Myocyte (in vitro differentiated cells): ENCODE data around the gene KRT34. TPM values are rescaled to one million over a fixed set of nuclear protein-coding genes. Genes with fewer than 3 reads are reported as not detected.
A peak's percentile ranks its signal among the peaks of the same experiment; 100 is the strongest.
"Not testable (repeated sequence)": the region's sequence is repeated elsewhere in the genome, so short reads cannot be mapped to it uniquely, and the experiment has no call there.

Experiments used
- DNase-seq: peaks from one replicate; pipeline ENCODE4 v3.0.0-alpha.2; 2012; ENCODE audit warnings: low read depth
- polyA plus RNA-seq: library from polyadenylated mRNA; unstranded; fragments of >200 nt; gene quantifications from one replicate; pipeline ENCODE4 v1.2.1, GENCODE V29; 2012; ENCODE audit warnings: missing spikeins
- total RNA-seq: library from RNA; depleted of rRNA; stranded (reverse); fragments of >200 nt; gene quantifications from 2 replicates; pipeline ENCODE4 v1.2.3, GENCODE V29; 2014

Gene KRT34
- total RNA-seq = 0.16 TPM in 1 of 2 replicates, not detected in the other
- polyA plus RNA-seq = 0.42 TPM

DNA sequence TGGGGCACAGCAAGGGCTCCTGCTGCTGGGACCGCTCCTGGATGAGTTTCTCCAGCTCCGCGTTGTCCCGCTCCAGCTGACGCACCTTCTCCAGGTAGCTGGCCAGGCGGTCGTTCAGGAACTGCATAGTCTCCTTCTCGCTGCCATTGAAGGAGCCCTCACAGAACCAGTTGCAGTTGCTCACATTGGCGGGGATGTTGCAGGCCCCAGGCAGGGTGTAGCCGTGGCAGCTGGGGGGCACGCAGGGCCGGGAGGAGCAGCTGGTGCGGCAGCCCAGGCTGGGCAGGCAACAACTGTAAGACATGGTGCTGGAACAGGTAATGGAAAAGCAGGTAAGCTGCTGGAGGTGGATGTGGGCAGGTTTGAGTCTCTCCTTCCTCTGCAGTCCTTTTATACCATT is at the start of gene KRT34:
TSS of gene KRT34 (minus strand) at position 364 of the 400 bp plus-strand sequence. CDS start at position 304, 60 bp downstream.
- DNase-seq = not testable (repeated sequence)

DNA sequence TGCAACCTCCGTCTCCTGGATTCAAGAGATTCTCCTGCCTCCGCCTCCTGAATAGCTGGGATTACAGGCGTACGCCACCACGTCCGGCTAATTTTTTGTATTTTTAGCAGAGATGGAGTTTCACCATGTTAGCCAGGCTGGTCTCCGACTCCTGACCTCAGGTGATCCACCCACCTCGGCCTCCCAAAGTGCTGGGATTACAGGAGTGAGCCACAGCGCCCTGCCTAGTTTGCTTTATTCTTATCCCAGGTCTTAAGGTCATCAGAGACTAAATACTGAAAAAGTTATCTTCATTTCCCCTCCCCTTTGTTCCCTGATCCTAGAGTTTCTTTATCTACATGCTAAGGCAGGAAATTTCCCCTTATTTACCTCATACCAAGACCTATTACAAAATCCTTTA is 48.3 kb upstream of the KRT34 start:
- not testable (repeated sequence) for DNase-seq

DNA sequence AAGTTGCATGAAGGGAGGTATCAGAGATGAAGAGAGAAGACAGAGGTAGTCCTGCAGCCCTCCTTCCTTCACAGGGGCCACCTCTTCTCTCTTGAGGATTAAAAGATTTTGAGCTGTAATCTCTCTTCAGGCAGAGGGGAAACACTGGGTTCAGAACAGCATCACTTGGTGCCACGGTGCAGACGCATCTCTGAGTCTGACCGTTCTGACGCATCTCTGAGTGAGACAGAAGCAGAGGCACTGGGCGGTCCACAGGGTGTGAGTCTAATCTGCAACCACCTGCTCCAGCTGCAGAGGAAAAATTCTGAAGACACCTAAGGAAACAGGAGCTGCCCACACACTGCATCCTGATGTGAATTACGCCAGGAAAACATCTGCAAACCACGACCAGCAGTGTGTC is 47.6 kb upstream of the KRT34 start:
- no peak for DNase-seq

DNA sequence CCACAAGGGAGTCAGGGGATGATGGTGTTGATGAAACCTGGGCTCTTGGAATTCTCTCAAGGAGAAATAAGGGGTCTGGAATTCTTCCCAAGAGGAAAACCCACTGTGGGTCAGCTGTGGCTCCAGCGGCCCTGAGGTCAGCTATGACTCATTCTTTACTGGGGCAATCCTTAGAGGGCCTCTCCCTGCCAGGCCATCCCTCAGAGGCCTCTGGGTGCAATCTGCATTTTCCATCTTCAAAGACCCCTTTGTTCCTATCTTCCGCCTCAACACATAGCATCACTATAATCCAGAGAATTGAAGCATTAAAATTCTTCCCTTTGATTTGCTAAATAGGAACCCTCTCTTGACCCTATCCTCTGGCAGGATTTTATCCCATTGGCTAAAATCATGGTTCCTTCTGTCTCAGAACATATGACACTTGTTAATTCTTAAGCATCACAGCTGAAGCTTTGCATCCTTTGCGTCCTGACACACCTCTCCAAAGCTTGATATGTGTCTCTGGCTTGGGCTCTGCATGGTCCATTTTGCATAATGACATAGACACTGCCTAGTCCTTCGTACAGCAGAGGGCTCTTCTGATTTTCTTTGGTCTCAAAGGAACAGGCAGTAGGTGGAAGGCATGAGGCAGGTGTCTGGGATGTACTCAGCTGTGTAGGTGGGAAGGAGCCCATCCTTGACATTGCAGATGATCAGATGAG is 46.6 kb upstream of the KRT34 start:
- peak; percentile 47 for DNase-seq

DNA sequence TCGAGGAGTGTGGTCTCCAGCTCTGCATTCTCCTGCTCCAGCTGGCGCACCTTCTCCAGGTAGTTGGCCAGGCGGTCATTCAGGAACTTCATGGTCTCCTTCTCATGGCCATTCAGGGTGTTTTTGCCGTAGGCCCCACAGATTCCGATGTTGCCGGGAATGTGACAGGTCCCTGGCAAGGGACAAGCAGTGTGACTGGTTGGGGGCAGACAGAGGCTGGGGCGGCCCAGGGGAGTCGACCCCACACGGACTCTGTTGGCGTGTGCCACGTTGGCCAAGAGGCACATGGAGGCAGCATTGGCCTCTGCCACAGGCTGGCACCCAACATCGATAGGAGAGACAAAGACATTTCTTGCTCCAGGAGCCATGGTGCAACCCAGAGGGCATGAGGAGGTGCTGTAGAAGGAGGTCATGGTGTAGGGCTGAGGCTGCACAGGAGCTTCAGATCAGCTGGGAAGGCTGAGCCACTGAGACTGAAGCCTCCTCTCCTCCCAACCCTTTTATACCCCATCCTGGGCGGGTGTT is 42.1 kb upstream of the KRT34 start, which contains the start of gene KRT37:
TSS of gene KRT37 (minus strand) at position 475 of the 525 bp plus-strand sequence. CDS start at position 413, 62 bp downstream.
- no peak for DNase-seq

DNA sequence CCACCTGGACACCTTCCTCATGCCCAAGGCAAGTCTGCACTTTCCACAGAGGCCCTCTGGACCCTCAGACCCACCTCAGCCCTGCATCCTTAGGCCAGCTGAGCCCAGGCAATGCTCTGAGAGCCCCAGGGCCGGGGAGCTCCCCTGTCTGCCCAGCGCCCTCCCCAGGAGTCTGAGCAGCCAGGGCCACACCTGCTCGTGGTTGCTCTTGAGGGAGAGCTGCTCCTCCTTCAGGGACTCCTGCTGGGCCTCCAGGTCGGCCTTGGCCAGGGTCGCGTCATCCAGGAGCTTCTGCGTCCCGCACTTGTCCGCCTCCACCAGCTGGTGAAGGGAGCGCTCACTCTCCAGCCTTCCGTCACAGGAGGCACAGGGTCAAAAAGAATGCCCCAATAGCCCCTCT is 40.5 kb upstream of the KRT34 start:
- DNase-seq = not testable (repeated sequence)

GRCh38 chr17:41421617-41422016 is 39.5 kb upstream of the KRT34 start:
- DNase-seq = no peak

DNA sequence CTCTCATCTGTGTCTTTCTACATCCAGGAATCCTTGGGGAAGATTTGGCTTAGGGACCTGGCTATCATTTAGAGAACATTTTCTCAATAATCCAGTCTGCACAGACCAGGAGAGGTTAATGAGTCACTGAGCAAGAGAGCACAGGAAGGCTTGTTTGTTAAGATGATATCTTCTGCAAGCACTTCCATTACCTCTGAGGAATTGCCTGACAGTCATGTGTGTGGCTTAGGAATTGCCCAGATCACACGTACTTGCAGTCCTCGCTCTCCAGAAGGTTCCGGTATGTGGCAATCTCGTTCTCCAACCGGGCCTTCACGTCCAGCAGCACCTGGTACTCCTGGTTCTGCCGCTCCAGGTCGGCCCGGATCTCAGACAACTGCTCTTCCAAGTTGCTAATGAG is 39.0 kb upstream of the KRT34 start:
- DNase-seq = no peak

GRCh38 chr17:41420134-41420533 is 38.0 kb upstream of the KRT34 start:
- DNase-seq = no peak

GRCh38 chr17:41419716-41420115 is 37.6 kb upstream of the KRT34 start:
- no peak for DNase-seq

DNA sequence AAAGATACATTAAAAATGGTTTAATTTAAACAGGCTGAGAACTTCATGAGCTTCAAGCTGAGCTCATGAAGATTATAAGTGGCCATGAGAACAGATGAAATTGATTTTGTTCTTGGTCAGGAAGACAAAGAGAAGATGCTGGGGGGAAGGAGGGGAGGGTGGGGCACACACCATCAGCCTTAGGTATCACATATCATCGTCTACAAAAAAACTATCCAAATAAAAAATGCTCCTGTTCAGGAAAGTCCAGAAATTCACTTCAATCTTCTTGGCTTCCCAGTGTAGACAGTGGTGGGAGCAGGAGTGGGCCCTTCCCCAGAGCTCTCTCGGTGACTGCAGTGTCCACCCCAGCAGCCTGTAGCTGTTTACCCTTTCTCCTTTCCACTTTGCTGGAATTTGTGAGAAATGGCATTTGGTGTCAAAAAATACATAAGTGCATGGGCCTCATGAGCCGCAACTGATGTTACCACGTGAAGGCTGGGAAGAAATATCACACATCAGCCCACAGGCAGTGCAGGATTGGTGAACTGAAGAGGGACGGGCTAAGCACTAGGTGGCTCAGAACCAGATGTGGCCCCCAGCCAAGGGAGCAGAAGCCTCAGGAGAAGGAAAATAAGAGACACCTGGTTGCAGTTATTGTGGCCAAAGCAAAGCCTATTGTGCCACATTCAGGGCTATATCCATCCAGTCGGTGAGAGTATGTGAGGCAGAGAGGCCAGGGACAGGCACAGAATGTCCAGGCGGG is 36.2 kb upstream of the KRT34 start:
- no peak for DNase-seq

DNA sequence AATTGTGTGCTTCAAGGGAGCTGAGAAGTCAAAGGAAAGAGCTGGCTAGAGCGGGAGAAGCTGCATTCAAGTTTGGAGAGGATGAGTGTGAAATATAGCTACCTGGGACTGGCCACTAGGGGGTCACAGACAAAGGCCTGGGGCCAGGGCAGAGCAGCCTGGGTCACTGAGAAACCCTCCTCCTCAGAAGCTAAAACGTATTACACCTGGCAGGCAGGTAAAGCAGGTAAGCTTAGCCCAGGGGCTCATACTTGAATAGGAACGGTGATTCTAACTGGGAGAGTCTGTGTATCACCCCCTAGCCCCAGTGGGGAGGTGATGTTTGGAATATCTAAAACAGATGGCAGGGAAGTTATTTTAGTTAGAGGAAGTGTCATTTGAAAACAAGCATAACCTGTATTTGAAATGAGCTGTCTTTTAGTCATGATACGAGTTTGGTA is 35.5 kb upstream of the KRT34 start:
- DNase-seq = no peak

DNA sequence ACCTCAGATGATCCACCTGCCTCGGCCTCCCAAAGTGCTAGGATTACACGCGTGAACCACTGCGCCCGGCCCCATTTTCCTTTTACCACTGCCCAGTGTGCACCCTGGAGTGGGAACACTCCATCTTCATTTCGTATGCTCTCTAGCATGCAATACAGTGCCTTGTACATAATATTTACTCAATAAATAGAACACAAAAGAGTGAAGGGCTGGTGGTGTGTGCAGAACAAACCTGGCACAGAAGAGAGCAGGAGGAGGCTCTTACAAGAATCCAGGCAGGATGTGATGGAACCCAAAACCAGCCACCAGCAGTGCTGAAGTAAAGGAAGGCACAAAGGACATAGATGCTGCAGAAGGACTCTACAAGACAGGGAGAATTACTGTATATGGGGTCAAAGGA is 35.0 kb upstream of the KRT34 start:
- DNase-seq = no peak

DNA sequence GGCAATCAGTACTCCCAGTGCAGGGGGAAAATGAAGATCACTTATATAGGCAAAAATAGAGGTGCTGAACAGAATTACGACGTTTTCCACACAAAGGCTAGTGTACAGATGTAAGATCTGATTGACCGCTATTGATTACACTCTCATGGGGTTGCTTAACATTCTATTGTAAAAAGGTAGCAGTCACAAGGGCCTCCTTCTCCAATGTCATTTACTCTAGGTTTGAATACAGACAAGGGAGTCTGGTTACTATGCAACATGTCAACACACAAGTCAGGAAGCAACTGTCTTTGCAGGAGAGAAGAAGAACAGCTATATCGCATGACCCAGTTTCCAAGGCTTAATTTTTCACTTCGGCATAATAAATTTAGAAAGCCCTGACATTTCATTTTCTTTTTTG is 34.4 kb upstream of the KRT34 start:
- no peak for DNase-seq

DNA sequence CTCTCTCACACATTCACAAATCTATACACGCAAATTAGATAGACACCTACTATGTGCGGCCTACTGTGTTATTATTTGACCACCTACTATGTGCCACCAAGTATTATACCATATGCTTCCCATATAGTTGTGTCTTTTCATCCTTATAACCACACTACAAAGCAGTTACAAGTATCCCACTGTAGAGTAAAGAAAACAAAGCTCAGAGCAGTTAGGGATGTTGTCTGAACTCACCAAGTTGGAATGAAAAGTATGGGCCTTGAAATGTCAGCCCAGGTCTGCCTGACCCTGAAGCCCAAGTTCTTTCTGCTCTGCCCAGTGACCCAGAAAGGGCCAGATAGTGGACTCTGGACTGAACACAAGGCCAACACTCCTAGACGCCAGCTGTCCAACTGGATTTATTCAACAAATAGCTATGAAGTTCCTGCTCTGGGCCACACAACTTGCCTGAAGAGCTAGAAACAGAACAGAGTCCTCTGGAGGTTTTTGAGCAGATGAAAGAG is 33.8 kb upstream of the KRT34 start:
- DNase-seq = peak; percentile 61

GRCh38 chr17:41415411-41415810 is 33.3 kb upstream of the KRT34 start:
- no peak for DNase-seq

GRCh38 chr17:41413982-41414381 is 31.9 kb upstream of the KRT34 start:
- no peak for DNase-seq

- DNase-seq = no peak
These were observed 31.3 kb upstream of the KRT34 start for GRCh38 chr17:41413353-41413957.

DNA sequence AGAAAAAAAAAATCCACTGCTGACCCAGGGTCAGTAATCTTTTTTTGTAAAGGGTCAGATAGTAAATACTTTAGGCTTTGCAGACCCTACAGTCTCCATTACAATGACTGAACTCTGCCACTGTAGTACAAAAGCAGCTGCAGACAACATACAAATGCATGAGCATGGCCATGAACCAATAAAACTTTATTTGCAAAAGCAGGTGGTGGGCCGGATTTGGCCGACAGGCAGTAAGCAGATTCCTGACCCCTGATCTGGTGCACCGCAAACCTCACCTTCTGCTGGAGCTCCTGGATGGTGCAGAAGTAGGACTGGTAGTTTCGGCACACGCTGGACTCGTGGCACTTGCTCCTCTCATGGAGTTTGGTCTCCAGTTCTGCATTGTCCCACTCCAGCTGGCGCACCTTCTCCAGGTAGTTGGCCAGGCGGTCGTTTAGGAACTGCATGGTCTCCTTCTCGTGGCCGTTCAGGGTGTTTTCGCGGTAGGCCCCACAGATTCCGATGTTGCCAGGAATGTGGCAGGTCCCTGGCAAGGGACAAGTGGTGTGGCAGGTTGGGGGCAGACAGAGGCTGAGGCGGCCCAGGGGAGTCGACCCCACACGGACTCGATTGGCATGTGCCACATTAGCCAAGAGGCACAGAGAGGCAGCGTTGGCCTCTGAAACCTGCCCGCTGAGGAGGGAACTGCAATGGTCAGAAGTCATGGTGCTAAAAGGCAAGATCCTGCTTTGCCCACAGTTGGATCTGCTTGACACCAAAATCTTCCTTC is 29.1 kb upstream of the KRT34 start:
- DNase-seq = no peak

DNA sequence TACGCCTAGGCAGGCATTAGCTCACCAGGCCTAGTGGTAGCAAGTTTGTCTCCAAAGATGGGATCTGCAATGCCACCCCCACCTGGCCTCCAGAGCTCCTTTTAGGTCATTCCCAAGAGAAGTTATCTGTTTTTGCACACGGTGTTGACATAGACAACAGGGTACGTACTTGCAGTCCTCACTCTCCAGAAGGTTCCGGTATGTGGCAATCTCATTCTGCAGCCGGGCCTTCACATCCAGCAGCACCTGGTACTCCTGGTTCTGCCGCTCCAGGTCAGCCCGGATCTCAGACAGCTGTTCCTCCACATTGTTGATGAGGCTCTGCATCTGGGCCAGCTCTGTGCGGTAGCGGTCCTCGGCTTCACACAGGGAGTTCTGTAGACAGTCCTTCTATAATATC is 25.1 kb upstream of the KRT34 start:
- no peak for DNase-seq

DNA sequence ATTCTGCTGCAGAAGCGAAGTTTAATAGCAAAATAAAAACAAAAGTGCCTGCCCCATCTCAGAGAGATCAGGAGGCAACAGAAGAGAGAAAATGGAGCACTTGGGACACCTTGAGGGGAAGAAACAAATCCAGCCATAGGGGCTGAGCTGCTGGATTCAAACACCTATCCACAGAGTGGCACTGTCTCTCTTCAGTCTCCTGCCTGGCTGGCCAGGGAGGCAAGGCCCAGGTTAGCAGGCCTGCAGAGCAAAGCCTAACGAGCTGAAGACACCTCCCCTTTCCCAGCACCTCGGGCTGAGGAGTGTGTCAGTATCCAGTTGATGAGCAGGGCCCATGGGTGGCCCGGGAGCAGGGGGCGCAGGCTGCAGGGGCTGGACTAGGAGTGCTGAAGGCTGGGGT is 24.1 kb upstream of the KRT34 start:
- no peak for DNase-seq
